Body of pancreas (tissue), 4 donors: ENCODE data around the gene SPDL1.

ENCODE experiments used
- CTCF ChIP-seq, 7 experiments: fragments of 450-650 bp in 4 of 7; fragments of 200-600 bp in 3 of 7; sonication (generic) in 3 of 7; IDR thresholded peaks; one replicate each; pipeline ENCODE4 v1.5.1; 2016 to 2019; ENCODE audit warnings: antibody characterized with exemption in 7 of 7
- POLR2A ChIP-seq, 3 donors: fragments of 450-650 bp; IDR thresholded peaks; one replicate each; pipeline ENCODE4 v1.6.1; 2016; ENCODE audit warnings: antibody characterized with exemption in 3 of 3, mild to moderate bottlenecking in 2 of 3

GRCh38 chr5:169628892-169629291 is 45.3 kb downstream of the SPDL1 start:
- TF ChIP-seq CTCF (IDR thresholded peaks at IDR 0.05) (no peak), POLR2A (IDR thresholded peaks at IDR 0.05) (no peak)
